ENCODE data around the gene TUBB.

DNA sequence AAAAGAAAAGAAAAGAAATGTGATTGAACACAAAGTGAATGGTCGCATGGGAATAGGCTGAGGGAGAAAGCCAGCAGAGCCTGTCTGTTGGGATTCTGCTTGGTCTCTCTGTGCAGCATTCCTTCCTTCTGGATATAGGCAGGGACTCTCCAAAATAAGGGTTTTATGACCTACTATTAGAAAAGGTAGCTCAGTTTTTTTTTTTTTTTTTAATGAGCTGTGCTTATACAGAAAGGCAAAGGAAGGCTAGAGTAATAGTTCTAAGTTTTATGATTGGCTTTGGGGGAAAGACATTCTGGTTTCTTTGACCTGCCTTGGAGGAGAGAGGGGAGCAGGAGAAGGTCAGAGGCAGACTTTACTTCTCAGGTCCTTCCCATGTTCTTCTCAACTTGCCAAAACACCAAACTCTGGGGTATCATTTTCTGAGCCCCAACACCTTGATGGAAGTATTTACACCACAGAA is 43.0 kb downstream of the TUBB start:
- TF ChIP-seq, protein P1, sequence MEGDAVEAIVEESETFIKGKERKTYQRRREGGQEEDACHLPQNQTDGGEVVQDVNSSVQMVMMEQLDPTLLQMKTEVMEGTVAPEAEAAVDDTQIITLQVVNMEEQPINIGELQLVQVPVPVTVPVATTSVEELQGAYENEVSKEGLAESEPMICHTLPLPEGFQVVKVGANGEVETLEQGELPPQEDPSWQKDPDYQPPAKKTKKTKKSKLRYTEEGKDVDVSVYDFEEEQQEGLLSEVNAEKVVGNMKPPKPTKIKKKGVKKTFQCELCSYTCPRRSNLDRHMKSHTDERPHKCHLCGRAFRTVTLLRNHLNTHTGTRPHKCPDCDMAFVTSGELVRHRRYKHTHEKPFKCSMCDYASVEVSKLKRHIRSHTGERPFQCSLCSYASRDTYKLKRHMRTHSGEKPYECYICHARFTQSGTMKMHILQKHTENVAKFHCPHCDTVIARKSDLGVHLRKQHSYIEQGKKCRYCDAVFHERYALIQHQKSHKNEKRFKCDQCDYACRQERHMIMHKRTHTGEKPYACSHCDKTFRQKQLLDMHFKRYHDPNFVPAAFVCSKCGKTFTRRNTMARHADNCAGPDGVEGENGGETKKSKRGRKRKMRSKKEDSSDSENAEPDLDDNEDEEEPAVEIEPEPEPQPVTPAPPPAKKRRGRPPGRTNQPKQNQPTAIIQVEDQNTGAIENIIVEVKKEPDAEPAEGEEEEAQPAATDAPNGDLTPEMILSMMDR (IDR thresholded peaks at IDR 0.05; ENCODE audit: low read length), result no peak
- no peak for TF ChIP-seq EZH2 (IDR thresholded peaks at IDR 0.05; ENCODE audit: borderline replicate concordance, low read length)

Data from OCI-LY1 (cell line).